GM12878 (cell line): ENCODE measurements around the gene LRP5. TPM values are rescaled to one million over a fixed set of nuclear protein-coding genes. Genes with fewer than 3 reads are reported as not detected.
A peak's percentile ranks its signal among the peaks of the same experiment; 100 is the strongest.

Experiments used
- ATAC-seq: fragments of 200-7000 bp; cut with Tn5 transposase; 3 replicates; pipeline ENCODE4 v1.9.1; 2020; ENCODE audit warnings: mild to moderate bottlenecking, moderate library complexity
- BruUV-seq: library from RNA; stranded (reverse); fragments of 400-500 nt; replicated peaks from 2 replicates; lab custom pipeline; 2021; lab: Mats Ljungman, UMichigan
- CTCF ChIA-PET: fragments of 300-600 bp; sonication (Branson Sonifier 250); formaldehyde crosslinking; extraction: SDS; loops from one replicate; lab custom pipeline; 2021; ENCODE audit warnings: inconsistent platforms; lab: Yijun Ruan, JAX
- POLR2A ChIA-PET: fragments of 350-600 bp; formaldehyde crosslinking; extraction: SDS; loops from one replicate; lab custom pipeline; 2021; ENCODE audit warnings: inconsistent platforms; lab: Charles Lee
- RAD21 ChIA-PET: fragments of 300-600 bp; sonication (Branson Sonifier 250); formaldehyde crosslinking; loops from one replicate; lab custom pipeline; 2023; ENCODE audit warnings: antibody characterized with exemption; ENCODE audit not compliant: unreplicated experiment; lab: Charles Lee
- SMC1A ChIA-PET: fragments of 300-600 bp; sonication (Branson Sonifier 250); formaldehyde crosslinking; loops from one replicate; lab custom pipeline; 2023; ENCODE audit not compliant: unreplicated experiment, uncharacterized antibody; lab: Charles Lee
- DNase-seq: peaks from one replicate; pipeline ENCODE4 v3.0.0-alpha.2; 2011; ENCODE audit warnings: low read depth, low spot score
- FAIRE-seq: peaks from 3 replicates; lab custom pipeline; 2011; peaks lifted over from hg19 to GRCh38; lab: Jason Lieb, UNC
- H2AFZ ChIP-seq: 2 replicates; pipeline ENCODE4 v1.6.0; 2011; ENCODE audit warnings: low read depth, low read length, control low read depth; ENCODE audit not compliant: control insufficient read depth
- H3K27ac ChIP-seq: 2 replicates; pipeline ENCODE4 v1.5.1; 2011; ENCODE audit warnings: control low read depth; ENCODE audit not compliant: control insufficient read depth, insufficient read depth
- H3K27me3 ChIP-seq, 2 experiments: replicated peaks in 1 of 2; 2 replicates each; pipeline versions ENCODE4 v1.6.0 to v1.6.1; 2011; ENCODE audit warnings: low read length in 1 of 2; ENCODE audit not compliant: control insufficient read depth in 2 of 2, insufficient read depth in 2 of 2
- H3K36me3 ChIP-seq, 2 experiments: 2 replicates each; pipeline ENCODE4 v1.5.1; 2011; ENCODE audit warnings: low read length in 1 of 2; ENCODE audit not compliant: control insufficient read depth in 2 of 2, insufficient read depth in 2 of 2
- H3K4me1 ChIP-seq: 2 replicates; pipeline ENCODE4 v1.6.1; 2011; ENCODE audit warnings: mild to moderate bottlenecking, low read length, moderate library complexity, mixed read lengths; ENCODE audit not compliant: control insufficient read depth, insufficient read depth
- H3K4me2 ChIP-seq: 2 replicates; pipeline ENCODE4 v1.6.0; 2011; ENCODE audit warnings: control low read depth; ENCODE audit not compliant: control insufficient read depth, insufficient read depth
- H3K4me3 ChIP-seq: fragments of 200-600 bp; sonication (generic); 2 replicates; pipeline ENCODE4 v1.5.1; 2016
- H3K79me2 ChIP-seq: 2 replicates; pipeline ENCODE4 v1.6.0; 2011; ENCODE audit warnings: low read length; ENCODE audit not compliant: control insufficient read depth, insufficient read depth
- H3K9ac ChIP-seq: 2 replicates; pipeline ENCODE4 v1.8.0; 2011; ENCODE audit warnings: low read length, control low read depth, mixed read lengths; ENCODE audit not compliant: control insufficient read depth, insufficient read depth
- H3K9me3 ChIP-seq: replicated peaks from 3 replicates; pipeline ENCODE4 v1.5.1; 2011; ENCODE audit warnings: mild to moderate bottlenecking, low read length; ENCODE audit not compliant: control insufficient read depth, insufficient read depth
- H4K20me1 ChIP-seq: 2 replicates; pipeline ENCODE4 v1.6.0; 2011; ENCODE audit not compliant: control insufficient read depth, insufficient read depth
- ASH2L ChIP-seq: fragments of 300-600, 200-600 bp; sonication (generic); IDR thresholded peaks from 2 replicates; pipeline ENCODE4 v1.6.1; 2017; ENCODE audit warnings: low read depth, mild to moderate bottlenecking, borderline replicate concordance
- CBX5 ChIP-seq: sonication (generic); IDR thresholded peaks from 2 replicates; pipeline ENCODE4 v1.6.1; 2016; ENCODE audit warnings: low read depth, moderate library complexity, mild to moderate bottlenecking, inconsistent platforms
- FOXM1 ChIP-seq: IDR thresholded peaks from 2 replicates; pipeline ENCODE4 v1.6.1; 2012; ENCODE audit warnings: low read depth, mild to moderate bottlenecking, inconsistent platforms, low read length, moderate library complexity
- HCFC1 ChIP-seq: fragments of 150-350 bp; IDR thresholded peaks from 2 replicates; pipeline ENCODE4 v1.6.1; 2014; ENCODE audit warnings: low read length
- MEF2B ChIP-seq: fragments of 450-650 bp; IDR thresholded peaks from 2 replicates; pipeline ENCODE4 v1.6.1; 2018; ENCODE audit warnings: mild to moderate bottlenecking, moderate library complexity; ENCODE audit not compliant: partially characterized antibody, poor library complexity, severe bottlenecking
- PAX5 ChIP-seq: IDR thresholded peaks from 2 replicates; pipeline ENCODE4 v1.6.1; 2011; ENCODE audit warnings: low read depth, low read length, borderline replicate concordance
- POLR2AphosphoS2 ChIP-seq: IDR thresholded peaks from 2 replicates; pipeline ENCODE4 v1.6.1; 2011; ENCODE audit warnings: low read depth, mild to moderate bottlenecking, low read length, improper control_type of control experiment, moderate library complexity
- TAF1 ChIP-seq: IDR thresholded peaks from 2 replicates; pipeline ENCODE4 v1.6.1; 2011; ENCODE audit warnings: mild to moderate bottlenecking, low read depth, low read length, borderline replicate concordance
- ZBTB40 ChIP-seq: fragments of 450-650 bp; IDR thresholded peaks from 2 replicates; pipeline ENCODE4 v1.6.1; 2016; ENCODE audit warnings: mild to moderate bottlenecking, moderate library complexity, borderline replicate concordance
- WGBS: methylation state at CpG from one replicate; pipeline ENCODE4 v1.1.6; 2016; ENCODE audit warnings: low lambda C conversion rate; ENCODE audit not compliant: insufficient replicate concordance, insufficient coverage; ENCODE audit errors: missing lambda C conversion rate; 5-methylcytosine and 5-hydroxymethylcytosine counted together
- in situ Hi-C: fragments of 300-500 bp; cut with MboI; formaldehyde crosslinking; loops from 9 replicates; pipeline ENCODE4 v1.14.3; 2018; ENCODE audit warnings: mixed read lengths
- intact Hi-C: fragments of 100-400 bp; cut with micrococcal nuclease; formaldehyde crosslinking; loops from one replicate; pipeline ENCODE4 v1.14.2; 2022; ENCODE audit not compliant: unreplicated experiment
- polyA plus RNA-seq, 11 experiments: library from polyadenylated mRNA; depleted of rRNA in 4 of 11; unstranded in 6 of 11; stranded (reverse) in 5 of 11; fragments of >200 nt; fragmentation: Nextera tagmentation in 4 of 11; fragmentation: Illumina TruSeq in 1 of 11; extraction: Ambion mirVana in 4 of 11; extraction: Trizol in 1 of 11; gene quantifications; 1 replicate in 1 of 11; 2 replicates in 10 of 11; pipeline versions ENCODE4 v1.2.1 to v1.2.3, GENCODE V29; 2011 to 2016; ENCODE audit warnings: inconsistent platforms in 2 of 11, missing spikeins in 2 of 11, low read depth in 1 of 11
- total RNA-seq, 4 experiments: library from RNA; depleted of rRNA in 3 of 4; stranded (reverse); fragments of >200 nt in 3 of 4; fragmentation: Illumina TruSeq in 1 of 4; extraction: Trizol in 1 of 4; gene quantifications; 2 replicates each; pipeline versions ENCODE4 v1.2.1 to v1.2.3, GENCODE V29; 2013 to 2021
- TF ChIP-seq, protein P1 (sequence below): fragments of 450-650 bp; formaldehyde crosslinking; IDR thresholded peaks from 2 replicates; pipeline ENCODE4 v1.5.0; 2022; ENCODE audit warnings: mild to moderate bottlenecking, missing genetic modification characterization
- TF ChIP-seq, protein P2 (sequence below): fragments of 450-650 bp; IDR thresholded peaks from 2 replicates; pipeline ENCODE4 v1.6.1; 2018; ENCODE audit warnings: borderline replicate concordance, mild to moderate bottlenecking; ENCODE audit not compliant: partially characterized antibody

LRP5 gene
- total and polyA plus RNA-seq, 10 of the 15 experiments (the other 5 are each of a cell fraction or from before 2014, with no cell fraction given), result 0.37 to 34.0 (median 6.6) TPM

DNA sequence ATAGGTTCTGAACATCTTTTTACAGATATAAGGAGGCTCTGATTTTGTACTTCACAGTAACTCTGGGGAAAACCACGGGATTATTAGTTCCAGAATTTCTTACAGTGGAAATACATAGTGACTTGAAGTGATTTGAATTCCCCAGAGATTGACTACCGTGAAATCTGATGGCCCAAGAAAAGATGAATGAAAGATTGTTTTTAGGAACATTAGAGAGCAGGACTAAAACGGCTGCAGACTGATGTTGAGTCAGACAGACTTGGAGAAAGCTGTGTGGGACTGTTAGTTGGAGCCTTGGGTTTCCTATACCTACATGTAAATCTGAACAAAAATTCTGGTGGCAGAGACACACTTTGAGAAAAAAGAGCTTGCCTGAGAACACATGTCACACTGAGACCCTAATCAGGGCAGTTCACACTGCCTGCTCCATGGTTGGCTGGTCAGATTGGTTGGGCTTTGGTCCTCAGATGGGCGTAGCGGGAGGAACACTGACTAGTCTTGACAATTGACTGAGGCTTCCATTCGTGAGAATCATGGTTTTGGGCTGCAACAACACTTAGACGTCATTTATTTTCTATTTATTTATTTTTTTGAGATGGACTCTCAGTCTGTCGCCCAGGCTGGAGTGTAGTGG lies 154.9 kb downstream of the LRP5 start:
- in situ Hi-C loops, result no loop called here
- no peak overlapping the region for H2AFZ ChIP-seq
- RAD21 ChIA-PET, result interaction anchor here (1.4 kb wide), 1 partner anchor 27 kb away, joined by 3 read pairs; no protein-coding TSS in a partner anchor
- H3K9ac ChIP-seq, result no peak overlapping the region
- H3K4me1 ChIP-seq, result peaks cover 43% of the 10 kb centered on the region
- SMC1A ChIA-PET, result interaction anchor here (1.3 kb wide), 1 partner anchor 27 kb away, joined by 5 read pairs; no protein-coding TSS in a partner anchor
- POLR2A ChIA-PET, result no interaction called here
- no peaks in the 10 kb centered on the region for H3K27me3 ChIP-seq
- peaks cover 96% of the 10 kb centered on the region for H3K79me2 ChIP-seq
- no peak for DNase-seq
- ATAC-seq, result no peak
- peaks cover 19% of the 10 kb centered on the region for H4K20me1 ChIP-seq
- H3K9me3 ChIP-seq, result no peaks in the 10 kb centered on the region
- BruUV-seq, result no TSS peak
- intact Hi-C loops, result no loop called here
- peak overlapping the region; percentile 36 for H3K27ac ChIP-seq
- peak overlapping the region; percentile 35; the same call in 1 of the 2 replicates for H3K4me2 ChIP-seq
- WGBS, result 52% methylated on average over 8 of the region's 8 CpGs
- no peak for FAIRE-seq
- CTCF ChIA-PET, result no interaction called here
- peaks cover 2 to 4% of the 10 kb centered on the region in 2 experiments; a peak in 2 of 4 replicates for H3K36me3 ChIP-seq
- 0 out of 2 replicates have a peak overlapping the region, but pooled peaks have one; percentile 19 for H3K4me3 ChIP-seq
- TF ChIP-seq, protein P1, sequence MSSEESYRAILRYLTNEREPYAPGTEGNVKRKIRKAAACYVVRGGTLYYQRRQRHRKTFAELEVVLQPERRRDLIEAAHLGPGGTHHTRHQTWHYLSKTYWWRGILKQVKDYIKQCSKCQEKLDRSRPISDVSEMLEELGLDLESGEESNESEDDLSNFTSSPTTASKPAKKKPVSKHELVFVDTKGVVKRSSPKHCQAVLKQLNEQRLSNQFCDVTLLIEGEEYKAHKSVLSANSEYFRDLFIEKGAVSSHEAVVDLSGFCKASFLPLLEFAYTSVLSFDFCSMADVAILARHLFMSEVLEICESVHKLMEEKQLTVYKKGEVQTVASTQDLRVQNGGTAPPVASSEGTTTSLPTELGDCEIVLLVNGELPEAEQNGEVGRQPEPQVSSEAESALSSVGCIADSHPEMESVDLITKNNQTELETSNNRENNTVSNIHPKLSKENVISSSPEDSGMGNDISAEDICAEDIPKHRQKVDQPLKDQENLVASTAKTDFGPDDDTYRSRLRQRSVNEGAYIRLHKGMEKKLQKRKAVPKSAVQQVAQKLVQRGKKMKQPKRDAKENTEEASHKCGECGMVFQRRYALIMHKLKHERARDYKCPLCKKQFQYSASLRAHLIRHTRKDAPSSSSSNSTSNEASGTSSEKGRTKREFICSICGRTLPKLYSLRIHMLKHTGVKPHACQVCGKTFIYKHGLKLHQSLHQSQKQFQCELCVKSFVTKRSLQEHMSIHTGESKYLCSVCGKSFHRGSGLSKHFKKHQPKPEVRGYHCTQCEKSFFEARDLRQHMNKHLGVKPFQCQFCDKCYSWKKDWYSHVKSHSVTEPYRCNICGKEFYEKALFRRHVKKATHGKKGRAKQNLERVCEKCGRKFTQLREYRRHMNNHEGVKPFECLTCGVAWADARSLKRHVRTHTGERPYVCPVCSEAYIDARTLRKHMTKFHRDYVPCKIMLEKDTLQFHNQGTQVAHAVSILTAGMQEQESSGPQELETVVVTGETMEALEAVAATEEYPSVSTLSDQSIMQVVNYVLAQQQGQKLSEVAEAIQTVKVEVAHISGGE (CRISPR knock-in tag), result no peak
- TF ChIP-seq ASH2L, result no peak
- no peak for TF ChIP-seq TAF1
- peak; percentile 20 for TF ChIP-seq MEF2B
- peak; percentile 55; the same call in 1 of the 2 replicates for TF ChIP-seq PAX5
- TF ChIP-seq HCFC1, result no peak
- no peak for TF ChIP-seq POLR2AphosphoS2
- TF ChIP-seq FOXM1, result no peak
- TF ChIP-seq, protein P2, sequence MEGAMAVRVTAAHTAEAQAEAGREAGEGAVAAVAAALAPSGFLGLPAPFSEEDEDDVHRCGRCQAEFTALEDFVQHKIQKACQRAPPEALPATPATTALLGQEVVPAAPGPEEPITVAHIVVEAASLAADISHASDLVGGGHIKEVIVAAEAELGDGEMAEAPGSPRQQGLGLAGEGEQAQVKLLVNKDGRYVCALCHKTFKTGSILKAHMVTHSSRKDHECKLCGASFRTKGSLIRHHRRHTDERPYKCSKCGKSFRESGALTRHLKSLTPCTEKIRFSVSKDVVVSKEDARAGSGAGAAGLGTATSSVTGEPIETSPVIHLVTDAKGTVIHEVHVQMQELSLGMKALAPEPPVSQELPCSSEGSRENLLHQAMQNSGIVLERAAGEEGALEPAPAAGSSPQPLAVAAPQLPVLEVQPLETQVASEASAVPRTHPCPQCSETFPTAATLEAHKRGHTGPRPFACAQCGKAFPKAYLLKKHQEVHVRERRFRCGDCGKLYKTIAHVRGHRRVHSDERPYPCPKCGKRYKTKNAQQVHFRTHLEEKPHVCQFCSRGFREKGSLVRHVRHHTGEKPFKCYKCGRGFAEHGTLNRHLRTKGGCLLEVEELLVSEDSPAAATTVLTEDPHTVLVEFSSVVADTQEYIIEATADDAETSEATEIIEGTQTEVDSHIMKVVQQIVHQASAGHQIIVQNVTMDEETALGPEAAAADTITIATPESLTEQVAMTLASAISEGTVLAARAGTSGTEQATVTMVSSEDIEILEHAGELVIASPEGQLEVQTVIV, result no peak
- TF ChIP-seq ZBTB40, result no peak
- no peak for TF ChIP-seq CBX5
